Measurements from ENCODE around the gene TNC.

- TF ChIP-seq CTCF (IDR thresholded peaks at IDR 0.05): no peak
- no peak for TF ChIP-seq POLR2A (IDR thresholded peaks at IDR 0.05)
Measured at GRCh38 chr9:115058684-115059315, 59.2 kb downstream of the TNC start.
